Subcutaneous abdominal adipose tissue (tissue), 5 donors: ENCODE measurements around the gene CRELD1.
"Not testable (repeated sequence)": the region's sequence is repeated elsewhere in the genome, so short reads cannot be mapped to it uniquely, and the experiment has no call there.

Source experiments
- H3K27ac ChIP-seq: one replicate; pipeline ENCODE4 v1.7.0; 2013; ENCODE audit warnings: low read depth, mild to moderate bottlenecking, inconsistent platforms, low read length, moderate library complexity
- H3K27me3 ChIP-seq, 5 donors: one replicate each; pipeline ENCODE4 v1.7.0; 2013; ENCODE audit warnings: low read length in 5 of 5, inconsistent platforms in 1 of 5; ENCODE audit not compliant: control insufficient read depth in 5 of 5, insufficient read depth in 4 of 5
- H3K36me3 ChIP-seq, 5 donors: one replicate each; pipeline ENCODE4 v1.7.0; 2013; ENCODE audit warnings: low read length in 5 of 5; ENCODE audit not compliant: control insufficient read depth in 5 of 5, insufficient read depth in 5 of 5
- H3K4me1 ChIP-seq, 5 donors: one replicate each; pipeline ENCODE4 v1.7.0; 2013; ENCODE audit warnings: low read length in 5 of 5, mild to moderate bottlenecking in 3 of 5, moderate library complexity in 1 of 5; ENCODE audit not compliant: control insufficient read depth in 5 of 5, insufficient read depth in 5 of 5
- H3K4me3 ChIP-seq, 5 donors: one replicate each; pipeline ENCODE4 v1.7.0; 2013; ENCODE audit warnings: low read length in 5 of 5, low read depth in 1 of 5
- H3K9ac ChIP-seq, 5 donors: one replicate each; pipeline ENCODE4 v1.7.0; 2013; ENCODE audit warnings: low read length in 5 of 5, mild to moderate bottlenecking in 4 of 5, moderate library complexity in 3 of 5
- H3K9me3 ChIP-seq, 5 donors: one replicate each; pipeline ENCODE4 v1.7.0; 2013; ENCODE audit warnings: low read length in 5 of 5; ENCODE audit not compliant: control insufficient read depth in 5 of 5
- donor health status: healthy.
- donor health status: healthy.
- donor health status: healthy.
- donor health status: healthy.
- donor health status: healthy.

Gene CRELD1

DNA sequence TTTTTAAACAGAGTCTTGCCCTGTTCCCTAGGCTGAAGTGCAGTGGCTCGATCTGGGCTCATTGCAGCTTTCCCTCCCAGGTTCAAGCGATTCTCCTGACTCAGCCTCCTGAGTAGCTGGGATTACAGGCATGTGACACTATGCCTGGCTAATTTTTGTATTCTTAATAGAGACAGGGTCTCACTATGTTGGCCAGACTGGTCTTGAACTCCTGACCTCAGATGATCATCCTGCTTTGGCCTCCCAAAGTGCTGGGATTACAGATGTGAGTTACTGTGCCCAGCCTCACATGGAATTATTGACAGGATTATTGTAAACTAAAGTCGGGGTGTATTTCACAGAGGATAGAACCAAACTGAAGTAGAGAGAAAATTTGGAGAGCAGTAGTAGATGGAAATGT is 37.9 kb upstream of the CRELD1 start:
- not testable (repeated sequence) for H3K9ac ChIP-seq, H3K9me3 ChIP-seq, H3K27me3 ChIP-seq, H3K4me3 ChIP-seq
- H3K27ac ChIP-seq, result peak overlapping the region; percentile 77
- H3K36me3 ChIP-seq, result peaks cover 0 to 14% (median 13%) of the 10 kb centered on the region in 5 donors
- peaks cover 5 to 58% (median 32%) of the 10 kb centered on the region in 5 donors for H3K4me1 ChIP-seq

DNA sequence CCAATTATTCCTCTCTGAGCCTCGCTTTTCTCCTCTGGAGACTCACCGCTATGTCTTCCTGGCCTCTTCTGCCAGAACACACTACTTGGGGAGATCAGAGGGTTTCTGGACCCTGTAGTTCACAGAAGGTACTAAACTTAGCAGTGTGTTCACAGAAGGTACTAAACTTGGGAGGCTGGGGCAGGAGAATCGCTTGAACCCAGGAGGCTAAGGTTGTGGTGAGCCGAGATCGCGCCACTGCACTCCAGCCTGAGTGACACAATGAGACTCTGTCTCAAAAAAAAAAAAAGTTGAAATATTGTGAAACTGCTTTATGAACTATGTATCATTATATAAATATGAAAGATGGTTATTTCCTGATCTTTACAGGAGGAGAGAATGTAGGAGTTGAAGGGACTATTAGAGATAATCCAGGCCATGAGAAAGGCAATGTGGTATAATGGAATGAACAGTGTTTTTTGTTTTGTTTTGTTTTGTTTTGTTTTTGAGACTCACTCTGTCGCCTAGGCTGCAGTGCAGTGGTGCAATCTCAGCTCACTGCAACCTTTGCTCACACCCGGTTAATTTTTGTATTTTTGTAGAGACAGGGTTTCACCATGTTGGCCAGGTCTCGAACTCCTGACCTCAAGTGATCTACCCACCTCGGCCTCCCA is 36.8 kb upstream of the CRELD1 start:
- not testable (repeated sequence) for H3K27me3 ChIP-seq, H3K9ac ChIP-seq, H3K4me3 ChIP-seq, H3K9me3 ChIP-seq
- H3K4me1 ChIP-seq, result peaks cover 3 to 48% (median 24%) of the 10 kb centered on the region in 5 donors
- H3K36me3 ChIP-seq, result peaks cover 0 to 14% (median 13%) of the 10 kb centered on the region in 5 donors
- peak overlapping the region; percentile 77 for H3K27ac ChIP-seq

DNA sequence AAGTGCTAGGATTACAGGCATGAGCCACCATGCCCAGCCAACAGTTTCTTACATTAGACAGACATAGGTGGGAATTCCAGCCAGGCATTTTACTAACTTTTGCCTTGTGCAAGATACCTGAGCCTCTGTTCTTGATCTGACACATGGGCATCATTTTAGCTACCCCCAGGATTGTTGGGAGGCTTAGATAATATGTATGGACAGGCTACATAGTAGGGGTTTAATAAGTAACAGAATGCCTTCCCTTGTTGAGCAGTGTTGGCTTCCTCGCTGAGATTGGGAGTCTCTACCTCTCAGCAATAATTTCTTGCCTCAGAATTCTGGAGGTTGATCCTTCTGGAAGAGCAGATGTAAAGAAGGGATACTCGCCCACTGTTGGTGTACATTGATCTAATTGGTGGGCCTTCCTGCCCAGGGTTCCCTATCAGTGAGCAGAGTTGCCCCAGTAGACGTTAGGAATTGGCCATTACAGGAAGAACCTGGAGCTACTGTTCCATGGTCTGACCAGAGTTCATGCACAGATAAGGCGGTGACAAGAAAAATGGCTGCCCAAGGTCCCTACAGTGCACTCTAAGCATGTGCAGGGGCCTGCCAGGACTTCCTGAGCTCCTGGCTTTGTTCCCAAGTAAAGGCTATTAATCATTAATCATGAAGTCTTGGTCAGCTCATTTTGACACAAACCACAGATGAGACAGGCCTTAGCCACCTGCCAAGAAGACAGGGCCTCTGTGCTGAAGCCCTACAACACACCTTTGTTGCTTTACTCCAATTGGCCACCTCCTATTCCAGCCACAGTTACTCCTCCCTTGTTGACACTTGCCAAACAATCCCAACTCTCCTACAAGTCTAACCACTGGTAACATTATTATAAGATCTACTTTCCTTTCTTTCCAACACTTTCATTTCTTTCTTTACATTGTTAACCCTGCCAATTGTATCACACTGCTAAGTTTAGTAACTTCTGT is 35.9 kb upstream of the CRELD1 start:
- Histone ChIP-seq H3K36me3 (peaks cover 0 to 12% (median 10%) of the 10 kb centered on the region in 5 donors), H3K27me3 (no peaks in the 10 kb centered on the region), H3K4me3 (no peak overlapping the region), H3K4me1 (peaks cover 3 to 50% (median 30%) of the 10 kb centered on the region in 5 donors), H3K9me3 (no peaks in the 10 kb centered on the region), H3K9ac (peak overlapping the region in 2 of 5 donors; percentile 22 to 43), H3K27ac (peak overlapping the region; percentile 77)

DNA sequence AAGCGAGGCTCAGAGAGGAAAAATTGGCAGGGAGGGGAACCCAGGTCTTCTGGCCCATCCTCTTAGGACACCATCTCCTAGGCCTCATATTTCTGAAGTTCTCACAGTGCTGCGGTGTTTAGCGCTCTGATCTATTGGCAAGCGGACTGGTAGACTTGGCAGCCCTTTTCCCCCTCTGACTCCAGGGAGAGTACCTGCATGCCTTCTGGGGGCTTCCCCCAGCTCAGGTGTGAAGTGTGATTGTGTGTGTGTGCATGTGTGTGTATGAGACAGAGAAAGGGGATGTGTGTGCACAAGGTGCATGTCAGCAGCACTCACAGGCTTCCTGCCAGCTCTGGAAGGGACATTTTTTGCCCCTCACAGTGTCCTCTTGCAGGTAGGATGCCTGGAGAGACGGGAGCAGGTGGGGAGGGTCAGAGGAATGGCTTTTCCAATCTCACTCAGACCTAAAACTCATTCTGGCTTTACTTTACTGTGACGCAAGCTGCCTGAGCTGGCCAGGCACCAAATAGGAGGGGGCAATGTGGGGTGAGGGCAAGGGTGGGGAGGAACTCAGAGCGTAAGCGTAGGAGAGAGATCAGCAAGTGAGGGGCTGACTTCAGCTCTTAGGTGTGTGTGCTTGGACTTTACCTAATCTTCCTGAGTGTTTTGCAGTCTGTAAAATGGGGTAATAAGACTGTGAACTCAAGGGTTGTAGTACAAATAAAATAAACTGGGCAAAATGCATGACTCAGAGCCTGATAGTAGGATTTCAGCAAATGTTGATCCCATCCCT is 35.0 kb upstream of the CRELD1 start:
- peaks cover 0 to 3% (median under 1%) of the 10 kb centered on the region in 5 donors for H3K36me3 ChIP-seq
- no peaks in the 10 kb centered on the region for H3K27me3 ChIP-seq
- peak overlapping the region in 1 of 5 donors; percentile 22 for H3K9ac ChIP-seq
- peaks cover 9 to 53% (median 36%) of the 10 kb centered on the region in 5 donors for H3K4me1 ChIP-seq
- no peaks in the 10 kb centered on the region for H3K9me3 ChIP-seq
- H3K27ac ChIP-seq, result peak overlapping the region; percentile 77
- H3K4me3 ChIP-seq, result no peak overlapping the region

DNA sequence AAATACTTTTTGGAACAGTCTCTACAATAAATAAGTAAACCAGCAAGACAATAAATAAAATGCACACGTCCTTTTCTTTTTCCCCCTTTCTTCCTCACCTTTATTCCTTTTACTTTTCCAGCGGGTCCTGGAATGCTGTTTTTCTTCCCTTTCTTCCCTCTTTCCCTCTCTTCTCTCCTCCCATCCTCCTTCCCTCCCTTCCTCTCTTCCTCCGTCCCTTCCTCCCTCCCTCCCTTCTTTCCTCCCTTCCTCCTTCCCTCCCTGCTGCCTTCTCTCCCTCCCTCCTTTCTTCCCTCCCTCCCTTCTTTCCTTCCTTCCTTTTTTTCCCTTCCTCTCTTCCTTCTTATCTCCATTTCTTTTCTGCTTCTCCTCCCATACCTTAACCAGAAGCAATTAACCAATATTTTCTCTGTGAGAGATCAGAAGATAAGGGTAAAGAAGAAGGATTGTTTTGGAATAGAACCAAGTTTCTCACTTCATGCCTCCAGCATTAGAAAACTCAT is 34.3 kb upstream of the CRELD1 start:
- Histone ChIP-seq H3K4me3 (no peak overlapping the region), H3K27ac (peak overlapping the region; percentile 16), H3K9me3 (no peaks in the 10 kb centered on the region), H3K27me3 (no peaks in the 10 kb centered on the region), H3K4me1 (peaks cover 10 to 51% (median 38%) of the 10 kb centered on the region in 5 donors), H3K36me3 (no peaks in the 10 kb centered on the region), H3K9ac (no peak overlapping the region)

DNA sequence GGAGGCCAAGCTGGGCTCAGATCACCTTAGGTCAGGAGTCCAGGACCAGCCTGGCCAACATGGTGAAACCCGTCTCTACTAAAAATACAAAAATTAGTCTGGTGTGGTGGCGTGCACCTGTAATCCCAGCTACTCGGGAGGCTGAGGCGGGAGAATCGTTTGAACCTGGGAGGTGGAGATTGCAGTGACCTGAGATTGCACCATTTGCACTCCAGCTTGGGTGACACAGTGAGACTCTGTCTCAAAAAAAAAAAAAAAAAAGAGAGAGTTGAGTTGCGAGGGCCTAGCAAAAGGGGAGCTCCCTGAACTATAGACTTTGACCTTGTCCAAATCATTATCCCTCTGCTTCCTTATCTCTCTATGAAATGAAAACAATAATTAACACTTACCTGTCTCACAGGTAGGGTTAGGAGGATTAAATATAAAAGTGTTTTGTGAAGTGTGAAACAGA is 32.6 kb upstream of the CRELD1 start:
- H3K36me3 ChIP-seq, H3K27me3 ChIP-seq, H3K9ac ChIP-seq, H3K9me3 ChIP-seq, H3K27ac ChIP-seq, H3K4me3 ChIP-seq: not testable (repeated sequence)
- peaks cover 10 to 46% (median 38%) of the 10 kb centered on the region in 5 donors for H3K4me1 ChIP-seq

DNA sequence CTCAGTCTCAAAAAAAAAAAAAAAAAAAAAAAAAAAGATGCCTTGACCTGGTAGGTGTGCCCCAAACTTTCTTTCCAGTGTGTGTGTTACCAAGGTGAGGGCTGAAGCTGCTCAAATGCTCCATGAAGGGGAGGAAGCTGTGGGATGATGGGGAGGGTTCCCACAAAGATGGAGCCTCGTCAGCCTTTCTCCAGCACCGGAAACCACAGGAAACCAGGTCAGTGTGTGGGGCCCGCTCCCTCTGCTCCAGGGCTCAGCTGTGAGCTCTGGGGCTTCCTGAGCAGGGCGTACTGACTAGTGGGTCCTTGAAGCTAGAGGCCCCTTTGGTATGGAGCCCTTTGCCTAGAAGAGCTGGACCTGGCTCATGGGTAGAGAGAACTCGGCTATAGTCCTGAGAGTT is 31.7 kb upstream of the CRELD1 start:
- no peaks in the 10 kb centered on the region for H3K9me3 ChIP-seq
- H3K4me3 ChIP-seq, result no peak overlapping the region
- peaks cover 10 to 45% (median 38%) of the 10 kb centered on the region in 5 donors for H3K4me1 ChIP-seq
- peaks cover 0 to 7% (median 6%) of the 10 kb centered on the region in 5 donors for H3K36me3 ChIP-seq
- H3K27me3 ChIP-seq, result no peaks in the 10 kb centered on the region
- H3K9ac ChIP-seq, result no peak overlapping the region
- peak overlapping the region; percentile 81 for H3K27ac ChIP-seq

DNA sequence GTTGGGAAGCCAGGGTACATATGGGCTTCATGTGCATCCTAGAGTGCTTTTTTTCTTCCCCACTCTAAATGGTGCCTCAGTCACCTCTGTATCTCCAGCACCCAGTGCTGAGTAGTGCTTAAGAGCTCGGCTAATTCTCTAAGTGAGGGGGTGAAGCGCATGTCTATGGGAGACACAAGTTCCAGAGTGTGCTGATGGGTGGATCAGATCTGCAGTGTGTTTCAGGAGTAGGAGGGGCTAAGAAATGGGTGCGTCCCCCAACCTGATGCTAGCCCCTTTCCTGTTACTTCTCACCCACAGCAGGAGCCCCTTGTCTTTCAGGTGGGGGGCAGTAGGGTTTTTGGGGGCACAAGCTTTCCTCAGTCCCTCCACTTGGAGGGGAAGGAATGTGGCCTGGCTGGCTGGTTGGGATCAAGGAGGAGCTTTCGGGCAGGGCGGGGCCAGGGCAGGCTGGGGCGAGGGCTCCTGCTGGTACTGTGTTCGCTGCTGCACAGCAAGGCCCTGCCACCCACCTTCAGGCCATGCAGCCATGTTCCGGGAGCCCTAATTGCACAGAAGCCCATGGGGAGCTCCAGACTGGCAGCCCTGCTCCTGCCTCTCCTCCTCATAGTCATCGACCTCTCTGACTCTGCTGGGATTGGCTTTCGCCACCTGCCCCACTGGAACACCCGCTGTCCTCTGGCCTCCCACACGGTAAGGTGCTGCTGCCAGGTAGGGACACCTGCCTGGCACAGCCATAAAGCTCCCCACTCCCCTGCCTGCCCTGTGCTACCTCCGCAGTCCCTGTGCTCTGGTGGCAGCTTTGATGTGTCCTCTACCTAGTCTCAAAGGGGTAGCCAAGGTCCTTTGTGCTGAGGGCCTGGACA is 31.0 kb upstream of the CRELD1 start, which contains the start of gene IL17RE:
TSS of gene IL17RE (plus strand) at position 477 of the 866 bp plus-strand sequence. CDS start at position 562, 85 bp downstream.
- H3K27ac ChIP-seq, result peak within 1 kb of the TSS; percentile 81
- peaks cover 10 to 39% (median 32%) of the 10 kb centered on the region in 5 donors for H3K4me1 ChIP-seq
- H3K36me3 ChIP-seq, result peaks cover 0 to 9% (median 7%) of the 10 kb centered on the region in 5 donors
- H3K9ac ChIP-seq, result peak within 1 kb of the TSS; percentile 31 to 77 (median 70)
- no peaks in the 10 kb centered on the region for H3K27me3 ChIP-seq
- peak within 1 kb of the TSS; percentile 63 to 81 (median 66) for H3K4me3 ChIP-seq
- H3K9me3 ChIP-seq, result no peaks in the 10 kb centered on the region

DNA sequence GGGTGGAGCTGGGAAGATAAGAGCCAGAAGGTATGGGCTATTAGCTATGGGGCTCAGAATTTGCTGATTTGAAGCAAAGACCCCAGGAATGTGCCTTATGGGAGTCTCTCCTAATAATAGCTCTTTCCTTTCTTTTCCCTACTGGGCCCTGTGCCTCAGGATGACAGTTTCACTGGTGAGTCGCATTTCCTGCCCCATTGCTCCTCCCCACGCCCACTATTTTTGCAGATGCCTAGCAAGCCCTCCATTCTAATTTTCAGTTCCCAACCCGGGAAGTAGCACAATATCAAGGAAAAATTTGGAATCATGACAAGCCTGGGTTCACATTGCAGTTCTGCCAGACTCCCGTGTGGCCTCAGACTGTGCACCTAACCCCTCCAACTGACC is 30.4 kb upstream of the CRELD1 start:
- Histone ChIP-seq H3K9me3 (no peaks in the 10 kb centered on the region), H3K36me3 (peaks cover 0 to 16% (median 11%) of the 10 kb centered on the region in 5 donors), H3K4me1 (peaks cover 9 to 33% (median 26%) of the 10 kb centered on the region in 5 donors), H3K27ac (peak overlapping the region; percentile 81), H3K4me3 (peak overlapping the region; percentile 63 to 81 (median 66)), H3K9ac (peak overlapping the region; percentile 31 to 77 (median 70)), H3K27me3 (no peaks in the 10 kb centered on the region)
